ENCODE results near the gene SUB1. TPM values are rescaled to one million over a fixed set of nuclear protein-coding genes. Genes with fewer than 3 reads are reported as not detected.

The SUB1 gene
- total and polyA plus RNA-seq, 2 donors (not counting 3 experiments of a cell fraction or from before 2014, with no cell fraction given) = 60.1 to 252 TPM

- Histone ChIP-seq H3K27me3 (ENCODE audit: control insufficient read depth in 2 of 2, insufficient read depth in 2 of 2, low read length in 2 of 2) (peaks cover 0 to 5% of the 10 kb centered on the region in 2 experiments), H3K27ac (ENCODE audit: insufficient read depth, low read depth, low read length) (no peak overlapping the region), H3K4me3 (replicated peaks in 1 of 3; ENCODE audit: insufficient read depth in 1 of 3, low read depth in 1 of 3, low read length in 3 of 3) (no peak overlapping the region), H2AFZ (ENCODE audit: low read depth, low read length) (no peak overlapping the region), H3K9me1 (replicated peaks; ENCODE audit: control insufficient read depth, extremely low read depth, insufficient read depth, low read length) (no peaks in the 10 kb centered on the region), H3K9me3 (replicated peaks; ENCODE audit: control insufficient read depth, insufficient read depth, low read length) (no peaks in the 10 kb centered on the region), H3K79me2 (ENCODE audit: control insufficient read depth, insufficient read depth, low read length) (no peaks in the 10 kb centered on the region), H4K20me1 (replicated peaks; ENCODE audit: control insufficient read depth, extremely low read depth, insufficient read depth, low read length) (no peaks in the 10 kb centered on the region), H3K9ac (replicated peaks; ENCODE audit: extremely low read depth, insufficient read depth, low read length) (no peak overlapping the region), H3K4me1 (ENCODE audit: control insufficient read depth, extremely low read depth, insufficient read depth, low read length) (no peaks in the 10 kb centered on the region), H3K4me2 (ENCODE audit: insufficient read depth, low read length) (no peak overlapping the region), H3K36me3 (ENCODE audit: control insufficient read depth in 2 of 2, extremely low read depth in 1 of 2, insufficient read depth in 2 of 2, low read length in 2 of 2) (no peaks in the 10 kb centered on the region)
- dilution Hi-C loops (cut with MboI; ENCODE audit: extremely low pct_ligation_motif_present, low sequenced_read_pairs) = no loop called here
- intact Hi-C loops (cut with micrococcal nuclease) = no loop called here
- TF ChIP-seq POLR2AphosphoS5 (IDR thresholded peaks at IDR 0.05; ENCODE audit: insufficient read depth, low read depth, low read length) = no peak
- TF ChIP-seq FOS (IDR thresholded peaks at IDR 0.05; ENCODE audit: borderline replicate concordance, insufficient read depth, low read length) = no peak
- TF ChIP-seq GATA2 (IDR thresholded peaks at IDR 0.05; ENCODE audit: insufficient read depth, insufficient read length, low read depth, low read length) = no peak
- TF ChIP-seq POLR2A (IDR thresholded peaks at IDR 0.05; ENCODE audit: low read depth, low read length) = no peak
- no peak for TF ChIP-seq CTCF (IDR thresholded peaks at IDR 0.05; ENCODE audit: extremely low read depth in 1 of 2, insufficient read depth in 1 of 2, low read depth in 1 of 2, low read length in 2 of 2)
- TF ChIP-seq EZH2 (IDR thresholded peaks at IDR 0.05; ENCODE audit: borderline replicate concordance, low read depth, low read length, severe bottlenecking) = no peak
- no peak for TF ChIP-seq MYC (IDR thresholded peaks at IDR 0.05; ENCODE audit: low read depth, low read length)
- TF ChIP-seq, protein P1, sequence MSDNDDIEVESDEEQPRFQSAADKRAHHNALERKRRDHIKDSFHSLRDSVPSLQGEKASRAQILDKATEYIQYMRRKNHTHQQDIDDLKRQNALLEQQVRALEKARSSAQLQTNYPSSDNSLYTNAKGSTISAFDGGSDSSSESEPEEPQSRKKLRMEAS (IDR thresholded peaks at IDR 0.05; ENCODE audit: insufficient read depth, insufficient read length) = no peak
- no peak for TF ChIP-seq JUN (IDR thresholded peaks at IDR 0.05; ENCODE audit: borderline replicate concordance, insufficient read depth, insufficient read length, low read depth)
- ChIA-PET POLR2A (no interaction called here), CTCF (no interaction called here)
- no peak for FAIRE-seq
- DNase-seq (ENCODE audit: low read depth, low spot score) = no peak
- BruUV-seq (replicated peaks) = no TSS peak
Measured at GRCh38 chr5:32627219-32627870, 42.0 kb downstream of the SUB1 start.
